Neural progenitor cell (in vitro differentiated cells): ENCODE data around the gene PLCG2. TPM values are rescaled to one million over a fixed set of nuclear protein-coding genes. Genes with fewer than 3 reads are reported as not detected.

Experiments used
- DNase-seq: peaks from one replicate; pipeline ENCODE4 v3.0.0-alpha.2; 2016; ENCODE audit warnings: low spot score
- H2AFZ ChIP-seq: fragments of 200-600 bp; sonication (generic); replicated peaks from 2 replicates; pipeline ENCODE4 v1.6.1; 2016; ENCODE audit warnings: antibody characterized with exemption
- H3F3A ChIP-seq: fragments of 200-600 bp; sonication (generic); 2 replicates; pipeline ENCODE4 v1.6.1; 2016; ENCODE audit warnings: antibody characterized with exemption, low read depth
- H3K27ac ChIP-seq: fragments of 200-600 bp; sonication (generic); 2 replicates; pipeline ENCODE4 v1.5.1; 2016; ENCODE audit warnings: mild to moderate bottlenecking
- H3K27me3 ChIP-seq: fragments of 200-600 bp; sonication (generic); 2 replicates; pipeline ENCODE4 v1.6.1; 2016; ENCODE audit warnings: mild to moderate bottlenecking, moderate library complexity
- H3K36me3 ChIP-seq: fragments of 200-600 bp; sonication (generic); 2 replicates; pipeline ENCODE4 v1.5.1; 2016
- H3K4me1 ChIP-seq: fragments of 200-600 bp; sonication (generic); 2 replicates; pipeline ENCODE4 v1.6.1; 2016; ENCODE audit warnings: mixed run types
- H3K4me2 ChIP-seq: fragments of 200-600 bp; sonication (generic); 2 replicates; pipeline ENCODE4 v1.6.1; 2016
- H3K4me3 ChIP-seq: fragments of 200-600 bp; sonication (generic); 2 replicates; pipeline ENCODE4 v1.5.1; 2016
- H3K79me2 ChIP-seq: fragments of 200-600 bp; sonication (generic); 2 replicates; pipeline ENCODE4 v1.6.1; 2016; ENCODE audit warnings: low read depth
- H3K9ac ChIP-seq: fragments of 200-600 bp; sonication (generic); 2 replicates; pipeline ENCODE4 v1.6.1; 2016
- H3K9me3 ChIP-seq: fragments of 200-600 bp; sonication (generic); 2 replicates; pipeline ENCODE4 v1.5.1; 2016; ENCODE audit warnings: low read depth
- H4K20me1 ChIP-seq: fragments of 200-600 bp; sonication (generic); 2 replicates; pipeline ENCODE4 v1.6.1; 2016; ENCODE audit warnings: low read depth
- H3K27ac Mint-ChIP-seq: 3 replicates; pipeline ENCODE4 v1.8.0; 2021; ENCODE audit warnings: mixed read lengths
- H3K27me3 Mint-ChIP-seq: 2 replicates; pipeline ENCODE4 v1.8.0; 2022; ENCODE audit warnings: low read depth, mild to moderate bottlenecking, inconsistent platforms, moderate library complexity, mixed read lengths; ENCODE audit not compliant: insufficient read depth
- H3K36me3 Mint-ChIP-seq: 3 replicates; pipeline ENCODE4 v1.8.0; 2021; ENCODE audit warnings: mixed read lengths
- H3K4me1 Mint-ChIP-seq: 3 replicates; pipeline ENCODE4 v1.8.0; 2021; ENCODE audit warnings: mixed read lengths
- H3K4me3 Mint-ChIP-seq: 3 replicates; pipeline ENCODE4 v1.8.0; 2021; ENCODE audit warnings: mild to moderate bottlenecking, moderate library complexity, mixed read lengths
- H3K9me3 Mint-ChIP-seq: 3 replicates; pipeline ENCODE4 v1.8.0; 2020; ENCODE audit warnings: mixed read lengths
- CTCF ChIP-seq: fragments of 200-600 bp; sonication (generic); IDR thresholded peaks from 2 replicates; pipeline ENCODE4 v1.5.1; 2017; ENCODE audit warnings: antibody characterized with exemption, mild to moderate bottlenecking
- EZH2 ChIP-seq: fragments of 200-600 bp; sonication (generic); IDR thresholded peaks from 2 replicates; pipeline ENCODE4 v1.6.1; 2017; ENCODE audit warnings: antibody characterized with exemption, mild to moderate bottlenecking, moderate library complexity
- EZH2phosphoT487 ChIP-seq: fragments of 200-600 bp; sonication (generic); IDR thresholded peaks from 2 replicates; pipeline ENCODE4 v1.6.1; 2017; ENCODE audit warnings: antibody characterized with exemption
- total RNA-seq: library from RNA; depleted of rRNA; stranded (reverse); fragments of >200 nt; gene quantifications from 2 replicates; pipeline ENCODE4 v1.2.3, GENCODE V29; 2015; ENCODE audit warnings: low replicate concordance

The PLCG2 gene
- total RNA-seq, 1 donor from 2014 or later: 5.0 TPM

DNA sequence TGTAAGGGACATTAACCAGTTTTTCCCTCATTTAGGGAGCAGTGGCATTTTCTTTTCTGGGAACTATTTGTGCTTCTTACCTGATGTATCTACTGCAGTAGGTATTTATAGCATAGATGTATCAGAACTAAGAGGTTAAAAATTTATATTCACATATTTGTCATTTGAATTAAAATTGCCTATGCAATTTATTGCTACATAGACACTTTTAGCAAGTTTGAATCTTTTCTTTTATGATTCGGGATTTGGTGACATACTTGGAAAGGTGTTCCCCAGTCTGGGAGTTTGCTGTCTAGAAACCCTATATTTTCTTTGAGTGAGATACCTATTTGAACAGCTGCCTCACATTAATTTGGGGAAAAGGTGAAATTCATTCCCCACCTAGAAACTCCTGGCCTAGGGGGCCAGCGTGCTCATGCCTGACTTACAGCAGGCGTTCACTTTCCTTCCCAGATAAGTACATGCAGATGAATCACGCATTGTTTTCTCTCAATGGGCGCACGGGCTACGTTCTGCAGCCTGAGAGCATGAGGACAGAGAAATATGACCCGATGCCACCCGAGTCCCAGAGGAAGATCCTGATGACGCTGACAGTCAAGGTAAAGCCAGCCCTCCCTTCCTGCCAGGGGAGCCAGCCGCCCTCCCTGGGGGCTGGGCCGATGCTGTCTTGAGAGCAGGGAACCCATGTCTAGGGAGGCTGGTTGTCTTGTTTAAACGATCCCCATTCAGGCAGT lies 158.4 kb downstream of the PLCG2 start:
- H3K36me3 Mint-ChIP-seq: peaks cover 4% of the 10 kb centered on the region
- no peaks in the 10 kb centered on the region for H3K79me2 ChIP-seq
- no peak overlapping the region for H2AFZ ChIP-seq
- no peak overlapping the region for H3K9ac ChIP-seq
- H3F3A ChIP-seq: peaks cover 19% of the 10 kb centered on the region
- peaks cover 7% of the 10 kb centered on the region for H3K27me3 Mint-ChIP-seq
- no peak overlapping the region for H3K4me3 Mint-ChIP-seq
- H3K27me3 ChIP-seq: no peaks in the 10 kb centered on the region
- H3K4me1 ChIP-seq: peaks cover 39% of the 10 kb centered on the region
- TF ChIP-seq EZH2 (no peak), CTCF (no peak)
- no peak overlapping the region for H3K4me2 ChIP-seq
- H3K4me3 ChIP-seq: no peak overlapping the region
- no peak overlapping the region for H3K27ac ChIP-seq
- H3K9me3 ChIP-seq: no peaks in the 10 kb centered on the region
- peaks cover 9% of the 10 kb centered on the region for H3K9me3 Mint-ChIP-seq
- H3K4me1 Mint-ChIP-seq: peaks cover 54% of the 10 kb centered on the region
- no peaks in the 10 kb centered on the region for H3K36me3 ChIP-seq
- H4K20me1 ChIP-seq: no peaks in the 10 kb centered on the region
- no peak for DNase-seq
- peak overlapping the region; percentile 48 for H3K27ac Mint-ChIP-seq

DNA sequence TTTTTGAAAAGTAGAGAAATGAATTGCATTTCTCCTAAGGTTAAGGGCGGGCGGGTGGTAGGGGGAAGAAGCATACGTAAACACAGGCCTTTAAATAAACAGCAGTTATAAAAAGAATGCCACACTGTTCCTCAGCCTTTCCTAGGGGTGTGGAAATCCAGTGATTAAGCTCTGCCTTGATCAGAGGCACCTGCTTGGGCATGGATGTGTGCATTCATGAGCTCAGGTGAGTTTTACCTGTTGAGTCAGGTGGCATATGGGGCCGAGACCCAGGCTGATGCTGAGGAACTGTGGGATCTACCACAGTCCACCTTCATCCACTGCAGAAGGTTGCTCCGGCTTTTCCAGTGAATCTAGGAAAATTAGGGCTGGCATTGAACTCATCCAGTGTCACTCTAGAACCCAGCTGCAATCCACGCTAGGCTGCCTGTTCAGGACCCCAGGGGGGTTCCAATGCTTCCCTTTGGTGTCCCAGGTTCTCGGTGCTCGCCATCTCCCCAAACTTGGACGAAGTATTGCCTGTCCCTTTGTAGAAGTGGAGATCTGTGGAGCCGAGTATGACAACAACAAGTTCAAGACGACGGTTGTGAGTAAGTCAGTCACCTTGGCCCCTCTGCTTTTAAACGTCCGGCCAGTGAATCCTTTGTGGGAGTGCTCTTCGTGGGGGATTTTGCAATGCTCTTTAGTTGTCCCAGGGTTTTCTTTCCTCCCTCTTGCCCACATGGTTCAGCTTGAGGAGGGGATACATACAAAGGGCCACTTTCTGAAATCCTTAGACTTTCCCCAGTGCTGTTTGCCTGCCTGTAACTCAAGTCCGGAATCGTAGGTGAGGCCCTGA lies 159.5 kb downstream of the PLCG2 start:
- Mint-ChIP-seq H3K4me1 (peaks cover 56% of the 10 kb centered on the region), H3K9me3 (peaks cover 13% of the 10 kb centered on the region), H3K27ac (peak overlapping the region; percentile 92), H3K4me3 (no peak overlapping the region), H3K36me3 (peaks cover 4% of the 10 kb centered on the region), H3K27me3 (peaks cover 3% of the 10 kb centered on the region)
- H3K9ac ChIP-seq: no peak overlapping the region
- H3F3A ChIP-seq: peaks cover 21% of the 10 kb centered on the region
- peak overlapping the region; percentile 62 for H3K4me2 ChIP-seq
- H4K20me1 ChIP-seq: no peaks in the 10 kb centered on the region
- H3K79me2 ChIP-seq: no peaks in the 10 kb centered on the region
- no peak overlapping the region for H3K4me3 ChIP-seq
- no peak overlapping the region for H3K27ac ChIP-seq
- no peaks in the 10 kb centered on the region for H3K27me3 ChIP-seq
- no peak overlapping the region for H2AFZ ChIP-seq
- H3K4me1 ChIP-seq: peaks cover 40% of the 10 kb centered on the region
- H3K9me3 ChIP-seq: no peaks in the 10 kb centered on the region
- TF ChIP-seq EZH2 (no peak), CTCF (no peak), EZH2phosphoT487 (no peak)
- no peak for DNase-seq
- H3K36me3 ChIP-seq: no peaks in the 10 kb centered on the region

- Mint-ChIP-seq H3K27me3 (peaks cover 3% of the 10 kb centered on the region), H3K27ac (peak overlapping the region; percentile 92), H3K9me3 (peaks cover 7% of the 10 kb centered on the region), H3K4me1 (peaks cover 62% of the 10 kb centered on the region), H3K36me3 (peaks cover 4% of the 10 kb centered on the region), H3K4me3 (peak overlapping the region; percentile 33)
- Histone ChIP-seq H3K4me3 (peak overlapping the region; percentile 17), H3K9ac (no peak overlapping the region), H3K36me3 (no peaks in the 10 kb centered on the region), H2AFZ (peak overlapping the region; percentile 40), H4K20me1 (no peaks in the 10 kb centered on the region), H3K27me3 (no peaks in the 10 kb centered on the region), H3K79me2 (no peaks in the 10 kb centered on the region), H3K4me1 (peaks cover 40% of the 10 kb centered on the region), H3K4me2 (peak overlapping the region; percentile 62), H3F3A (peaks cover 21% of the 10 kb centered on the region), H3K9me3 (no peaks in the 10 kb centered on the region), H3K27ac (no peak overlapping the region)
- peak; percentile 57 for DNase-seq
- TF ChIP-seq EZH2phosphoT487: no peak
- peak; percentile 28 for TF ChIP-seq CTCF
These were observed 160.3 kb downstream of the PLCG2 start for GRCh38 chr16:81939164-81940056.
